Measurements from ENCODE around the gene KIF1A.
"Not testable (repeated sequence)": the region's sequence is repeated elsewhere in the genome, so short reads cannot be mapped to it uniquely, and the experiment has no call there.

DNA sequence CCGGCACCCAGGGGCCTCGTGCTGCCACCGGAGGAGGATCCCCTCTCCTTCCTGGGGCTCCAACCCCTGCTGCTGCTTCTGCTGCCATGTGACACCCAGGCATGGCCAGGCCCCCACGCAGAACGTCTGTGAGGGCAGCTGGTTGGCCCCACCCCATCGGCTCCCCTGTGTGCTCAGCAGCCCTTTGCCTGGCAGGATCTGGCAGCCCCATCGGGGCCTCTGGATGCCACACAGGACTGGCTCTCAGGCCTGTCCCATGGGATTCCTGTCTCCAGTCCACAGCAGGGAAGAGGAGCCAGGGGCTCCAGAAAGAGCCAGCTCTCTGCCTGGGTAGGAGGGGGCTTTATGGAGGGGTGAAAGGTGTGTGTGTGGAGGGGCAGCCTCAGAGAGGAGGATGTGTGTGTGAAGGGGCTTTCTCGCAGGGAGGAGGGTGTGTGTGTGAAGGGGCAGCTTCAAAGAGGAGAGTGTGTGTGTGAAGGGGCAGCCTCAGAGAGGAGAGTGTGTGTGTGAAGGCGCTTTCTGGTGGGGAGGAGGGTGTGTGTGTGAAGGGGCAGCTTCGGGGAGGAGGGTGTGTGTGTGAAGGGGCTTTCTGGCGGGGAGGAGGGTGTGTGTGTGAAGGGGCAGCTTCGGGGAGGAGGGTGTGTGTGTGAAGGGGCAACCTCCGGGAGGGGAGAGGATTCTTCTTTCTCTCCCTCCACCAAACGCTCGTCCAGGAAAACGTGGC is 145.4 kb downstream of the KIF1A start:
- TF ChIP-seq, protein P1, sequence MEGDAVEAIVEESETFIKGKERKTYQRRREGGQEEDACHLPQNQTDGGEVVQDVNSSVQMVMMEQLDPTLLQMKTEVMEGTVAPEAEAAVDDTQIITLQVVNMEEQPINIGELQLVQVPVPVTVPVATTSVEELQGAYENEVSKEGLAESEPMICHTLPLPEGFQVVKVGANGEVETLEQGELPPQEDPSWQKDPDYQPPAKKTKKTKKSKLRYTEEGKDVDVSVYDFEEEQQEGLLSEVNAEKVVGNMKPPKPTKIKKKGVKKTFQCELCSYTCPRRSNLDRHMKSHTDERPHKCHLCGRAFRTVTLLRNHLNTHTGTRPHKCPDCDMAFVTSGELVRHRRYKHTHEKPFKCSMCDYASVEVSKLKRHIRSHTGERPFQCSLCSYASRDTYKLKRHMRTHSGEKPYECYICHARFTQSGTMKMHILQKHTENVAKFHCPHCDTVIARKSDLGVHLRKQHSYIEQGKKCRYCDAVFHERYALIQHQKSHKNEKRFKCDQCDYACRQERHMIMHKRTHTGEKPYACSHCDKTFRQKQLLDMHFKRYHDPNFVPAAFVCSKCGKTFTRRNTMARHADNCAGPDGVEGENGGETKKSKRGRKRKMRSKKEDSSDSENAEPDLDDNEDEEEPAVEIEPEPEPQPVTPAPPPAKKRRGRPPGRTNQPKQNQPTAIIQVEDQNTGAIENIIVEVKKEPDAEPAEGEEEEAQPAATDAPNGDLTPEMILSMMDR (conservative IDR thresholded peaks at IDR 0.05; ENCODE audit: low read depth, low read length): not testable (repeated sequence)
- not testable (repeated sequence) for TF ChIP-seq EZH2phosphoT487 (IDR thresholded peaks at IDR 0.05; ENCODE audit: borderline replicate concordance, low read length); EZH2 (IDR thresholded peaks at IDR 0.05; ENCODE audit: low read length, unreplicated experiment)
